ENCODE results near the gene H6PD.

Gene H6PD

GRCh38 chr1:9239622-9240401, 5.2 kb downstream of the H6PD start:
- peak; percentile 82 for DNase-seq (ENCODE audit: low read depth)
- peak overlapping the region; percentile 23 for H3K4me3 ChIP-seq (ENCODE audit: low read depth, low read length)

GRCh38 chr1:9240914-9241820, 6.6 kb downstream of the H6PD start:
- DNase-seq (ENCODE audit: low read depth): no peak
- no peak overlapping the region for H3K4me3 ChIP-seq (ENCODE audit: low read depth, low read length)
- TF ChIP-seq CTCF (IDR thresholded peaks at IDR 0.05; ENCODE audit: insufficient read depth, low read depth, low read length, missing control alignments): no peak

More at GRCh38 chr1:9239622-9240401, 5.2 kb downstream of the H6PD start:
- no peak for TF ChIP-seq CTCF (IDR thresholded peaks at IDR 0.05; ENCODE audit: insufficient read depth, low read depth, low read length, missing control alignments)

GRCh38 chr1:9241891-9242290, 7.3 kb downstream of the H6PD start:
- no peak for DNase-seq (ENCODE audit: low read depth)
- TF ChIP-seq CTCF (IDR thresholded peaks at IDR 0.05; ENCODE audit: insufficient read depth, low read depth, low read length, missing control alignments): no peak
- H3K4me3 ChIP-seq (ENCODE audit: low read depth, low read length): no peak overlapping the region

- no peak for TF ChIP-seq CTCF (IDR thresholded peaks at IDR 0.05; ENCODE audit: insufficient read depth, low read depth, low read length, missing control alignments)
- no peak for DNase-seq (ENCODE audit: low read depth)
- no peak overlapping the region for H3K4me3 ChIP-seq (ENCODE audit: low read depth, low read length)
Observed at GRCh38 chr1:9242338-9242969, 7.9 kb downstream of the H6PD start.

GRCh38 chr1:9243066-9243739, 8.6 kb downstream of the H6PD start:
- no peak overlapping the region for H3K4me3 ChIP-seq (ENCODE audit: low read depth, low read length)
- no peak for DNase-seq (ENCODE audit: low read depth)
- no peak for TF ChIP-seq CTCF (IDR thresholded peaks at IDR 0.05; ENCODE audit: insufficient read depth, low read depth, low read length, missing control alignments)

- TF ChIP-seq CTCF (IDR thresholded peaks at IDR 0.05; ENCODE audit: insufficient read depth, low read depth, low read length, missing control alignments): no peak
- no peak for DNase-seq (ENCODE audit: low read depth)
- no peak overlapping the region for H3K4me3 ChIP-seq (ENCODE audit: low read depth, low read length)
Observed at GRCh38 chr1:9244501-9245229, 10.1 kb downstream of the H6PD start.
